Measurements from ENCODE around the gene USP40.

- TF ChIP-seq POLR2A (IDR thresholded peaks at IDR 0.05): no peak
- no peak for TF ChIP-seq CTCF (IDR thresholded peaks at IDR 0.05)
- TF ChIP-seq POLR2AphosphoS5 (IDR thresholded peaks at IDR 0.05): no peak
These were observed 130.4 kb downstream of the USP40 start for GRCh38 chr2:233436191-233436581.
